Fibroblast of villous mesenchyme (primary cell): ENCODE measurements around the gene PIAS3. TPM values are rescaled to one million over a fixed set of nuclear protein-coding genes. Genes with fewer than 3 reads are reported as not detected.
"Not testable (repeated sequence)": the region's sequence is repeated elsewhere in the genome, so short reads cannot be mapped to it uniquely, and the experiment has no call there.

Experiments used
- DNase-seq: peaks from one replicate; pipeline ENCODE4 v3.0.0-alpha.2; 2010; ENCODE audit warnings: low read depth
- H3K4me3 ChIP-seq: 2 replicates; pipeline ENCODE4 v1.5.1; 2011; ENCODE audit warnings: low read depth, mild to moderate bottlenecking, low read length
- CTCF ChIP-seq: IDR thresholded peaks from 2 replicates; pipeline ENCODE4 v1.5.1; 2012; ENCODE audit warnings: low read depth, mild to moderate bottlenecking, low read length; ENCODE audit not compliant: insufficient read depth
- total RNA-seq: library from RNA; depleted of rRNA; stranded (reverse); fragments of >200 nt; gene quantifications from 2 replicates; pipeline ENCODE4 v1.2.3, GENCODE V29; 2012

The PIAS3 gene
- total RNA-seq, 1 donor, result 15.5 TPM

GRCh38 chr1:145845514-145846161 lies 13.2 kb downstream of the PIAS3 start, which contains the start of gene NUDT17:
Gene NUDT17, plus strand, starts transcription at chr1:145845630. Its CDS starts 11 bp downstream, at chr1:145845641.
- peak; percentile 92 for TF ChIP-seq CTCF
- peak within 1 kb of the TSS; percentile 71 for H3K4me3 ChIP-seq
- DNase-seq, result peak; percentile 75

GRCh38 chr1:145845144-145845513 lies 13.8 kb downstream of the PIAS3 start:
- no peak for TF ChIP-seq CTCF
- peak overlapping the region; percentile 71 for H3K4me3 ChIP-seq
- no peak for DNase-seq

GRCh38 chr1:145843031-145843430 lies 15.8 kb downstream of the PIAS3 start:
- no peak overlapping the region for H3K4me3 ChIP-seq
- TF ChIP-seq CTCF, result no peak
- DNase-seq, result no peak

- no peak for TF ChIP-seq CTCF
- no peak overlapping the region for H3K4me3 ChIP-seq
- DNase-seq, result no peak
Measured at GRCh38 chr1:145837656-145838055, 21.2 kb downstream of the PIAS3 start.

GRCh38 chr1:145830810-145831209 lies 28.1 kb downstream of the PIAS3 start:
- not testable (repeated sequence) for H3K4me3 ChIP-seq, DNase-seq

- DNase-seq, result no peak
- no peak for TF ChIP-seq CTCF
- H3K4me3 ChIP-seq, result no peak overlapping the region
Measured at GRCh38 chr1:145828367-145829026, 30.4 kb downstream of the PIAS3 start.

GRCh38 chr1:145827966-145828365 lies 30.9 kb downstream of the PIAS3 start:
- no peak for TF ChIP-seq CTCF
- no peak overlapping the region for H3K4me3 ChIP-seq
- no peak for DNase-seq
